Globus pallidus (tissue), 1 donor: ENCODE results near the gene HTRA2.
"Not testable (repeated sequence)": the region's sequence is repeated elsewhere in the genome, so short reads cannot be mapped to it uniquely, and the experiment has no call there.

Source experiments
- DNase-seq: peaks from one replicate; pipeline ENCODE4 v3.0.0-alpha.2; 2015; ENCODE audit warnings: low spot score

The HTRA2 gene

DNA sequence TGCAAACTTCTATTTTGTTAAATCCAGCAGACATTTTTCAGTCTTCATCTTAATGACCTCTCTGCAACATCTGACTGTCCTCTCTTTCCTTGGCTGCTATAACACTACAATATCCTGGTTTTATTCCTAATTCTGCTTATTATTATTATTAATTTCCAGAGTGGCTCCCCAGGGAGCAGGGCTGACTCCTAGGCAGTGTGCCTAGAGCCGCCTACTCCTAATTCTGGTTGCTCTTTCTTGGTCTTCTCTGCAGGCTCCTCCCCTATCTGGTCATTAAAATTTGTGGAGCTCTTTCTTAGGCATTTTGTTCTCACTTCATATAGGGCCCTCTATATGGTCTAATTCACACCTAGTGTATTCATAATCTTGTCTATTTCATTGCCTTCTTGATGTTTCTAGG, 13.2 kb downstream of the HTRA2 start:
- DNase-seq, result no peak

DNA sequence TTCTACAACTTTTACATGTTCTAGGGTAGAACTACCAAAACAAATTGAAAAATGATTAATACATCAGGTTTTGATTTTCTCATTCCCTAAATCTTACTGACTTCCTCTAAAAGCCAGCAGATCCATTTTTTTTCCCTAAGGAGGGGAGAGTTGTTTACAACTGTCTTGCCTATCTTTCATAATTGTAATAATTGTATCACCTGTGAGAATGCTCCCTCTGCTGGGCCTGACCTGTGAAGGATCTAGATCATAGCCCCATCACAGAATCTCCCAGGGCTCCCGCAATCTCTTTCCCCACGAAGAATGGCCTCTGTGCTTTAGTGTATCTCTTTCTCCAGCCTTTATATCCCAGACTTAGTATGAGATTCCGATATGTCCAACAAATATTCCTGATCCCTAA, 14.9 kb downstream of the HTRA2 start:
- DNase-seq, result no peak

DNA sequence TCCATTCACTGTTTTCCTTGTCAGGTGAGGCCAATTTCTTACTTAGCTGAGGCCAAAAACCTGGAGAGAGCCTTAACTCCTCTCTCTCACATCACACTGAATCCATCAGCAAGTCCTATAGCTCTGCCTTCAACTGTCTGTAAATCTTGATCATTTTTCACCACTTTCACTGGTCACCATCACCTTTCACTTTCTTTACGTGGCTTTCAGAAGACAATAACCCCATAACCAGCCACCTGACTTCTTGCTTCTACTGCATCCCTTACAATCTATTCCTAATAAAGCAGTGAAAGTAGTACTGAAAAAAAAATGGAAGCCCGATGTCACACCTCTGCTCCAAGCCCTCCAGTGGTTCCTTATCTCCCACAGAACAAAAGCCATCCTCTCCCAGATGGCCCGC, 16.3 kb downstream of the HTRA2 start:
- no peak for DNase-seq

DNA sequence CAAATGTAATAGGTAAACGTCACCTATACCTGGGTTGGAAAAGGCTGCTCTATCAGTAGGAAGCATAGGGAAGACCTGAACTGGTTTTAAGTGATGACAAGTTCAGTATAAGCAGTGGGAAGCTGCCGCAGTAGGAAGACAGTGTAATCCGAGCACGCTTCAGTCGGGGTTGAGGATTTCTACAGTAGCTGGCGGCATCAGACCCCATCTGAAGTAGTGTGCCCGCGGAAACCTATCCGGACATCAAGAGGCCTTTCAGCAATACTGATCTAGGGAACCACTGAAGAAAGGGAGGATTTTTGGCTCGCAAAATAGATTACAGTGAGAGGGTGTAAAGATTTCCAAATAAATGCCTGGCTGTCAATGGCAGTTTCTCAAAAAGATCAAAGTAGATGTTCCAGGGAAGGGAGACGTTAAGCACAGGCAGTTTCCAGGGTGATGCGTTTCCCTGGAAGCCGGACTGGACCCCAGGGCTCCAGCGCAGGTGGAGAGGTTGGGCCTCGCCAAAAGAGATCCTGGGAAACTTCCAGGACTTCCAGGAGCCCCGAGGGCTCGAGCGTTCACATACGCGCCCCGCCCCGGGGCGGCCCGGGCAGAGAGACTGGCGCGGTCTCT, 18.7 kb downstream of the HTRA2 start:
- no peak for DNase-seq

- DNase-seq, result no peak
These were observed 19.4 kb downstream of the HTRA2 start for GRCh38 chr2:74548900-74549826.

GRCh38 chr2:74550231-74550630, 20.5 kb downstream of the HTRA2 start:
- no peak for DNase-seq

- no peak for DNase-seq
These were observed 21.8 kb downstream of the HTRA2 start for GRCh38 chr2:74551530-74551929.

DNA sequence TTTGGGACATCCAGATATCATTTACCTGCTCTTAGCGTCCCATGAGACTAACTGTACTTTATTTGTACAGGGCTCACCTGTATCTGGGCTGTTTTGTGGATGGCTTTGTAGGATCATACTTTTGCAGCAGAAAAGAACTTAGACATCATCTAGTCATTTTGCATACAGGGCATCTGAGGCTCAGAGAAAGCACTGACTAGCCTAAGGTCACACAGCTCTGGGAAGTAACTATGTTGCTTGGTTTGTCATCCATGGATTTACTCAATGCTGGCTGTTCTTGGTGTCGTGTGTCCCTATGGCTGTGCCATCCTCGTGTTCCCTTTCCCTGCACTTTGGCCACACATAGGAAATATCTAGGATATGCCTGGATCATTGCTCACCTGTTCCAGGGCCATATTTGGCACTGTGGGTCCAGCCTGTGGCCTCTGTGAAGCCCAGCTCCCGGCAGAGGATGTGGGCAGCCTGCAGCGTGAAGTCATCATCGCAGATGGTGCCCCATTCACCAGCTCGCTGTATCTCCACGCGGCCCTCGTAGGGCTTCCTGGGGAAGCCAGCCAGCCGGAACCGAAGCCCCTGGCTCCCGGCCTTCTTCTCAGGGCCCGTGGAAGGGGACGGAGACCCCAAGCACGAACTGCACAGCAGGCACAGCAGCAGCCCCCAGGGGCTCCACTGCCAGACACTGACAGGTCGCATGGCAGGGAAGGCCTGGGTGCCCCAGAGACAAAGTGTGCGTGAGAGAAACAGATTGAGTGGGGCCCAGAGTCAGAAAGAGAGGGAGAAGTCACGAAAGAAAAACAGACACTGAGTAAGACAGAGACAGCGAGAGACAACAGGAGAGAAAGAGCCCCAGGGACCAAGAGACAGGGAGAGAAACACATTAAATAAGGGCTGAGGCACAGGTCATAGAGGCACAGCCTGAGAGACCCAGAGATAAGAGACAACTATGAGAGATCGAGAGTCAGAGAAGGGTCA, 22.5 kb downstream of the HTRA2 start:
- no peak for DNase-seq

GRCh38 chr2:74552914-74553811, 23.4 kb downstream of the HTRA2 start:
- no peak for DNase-seq

DNA sequence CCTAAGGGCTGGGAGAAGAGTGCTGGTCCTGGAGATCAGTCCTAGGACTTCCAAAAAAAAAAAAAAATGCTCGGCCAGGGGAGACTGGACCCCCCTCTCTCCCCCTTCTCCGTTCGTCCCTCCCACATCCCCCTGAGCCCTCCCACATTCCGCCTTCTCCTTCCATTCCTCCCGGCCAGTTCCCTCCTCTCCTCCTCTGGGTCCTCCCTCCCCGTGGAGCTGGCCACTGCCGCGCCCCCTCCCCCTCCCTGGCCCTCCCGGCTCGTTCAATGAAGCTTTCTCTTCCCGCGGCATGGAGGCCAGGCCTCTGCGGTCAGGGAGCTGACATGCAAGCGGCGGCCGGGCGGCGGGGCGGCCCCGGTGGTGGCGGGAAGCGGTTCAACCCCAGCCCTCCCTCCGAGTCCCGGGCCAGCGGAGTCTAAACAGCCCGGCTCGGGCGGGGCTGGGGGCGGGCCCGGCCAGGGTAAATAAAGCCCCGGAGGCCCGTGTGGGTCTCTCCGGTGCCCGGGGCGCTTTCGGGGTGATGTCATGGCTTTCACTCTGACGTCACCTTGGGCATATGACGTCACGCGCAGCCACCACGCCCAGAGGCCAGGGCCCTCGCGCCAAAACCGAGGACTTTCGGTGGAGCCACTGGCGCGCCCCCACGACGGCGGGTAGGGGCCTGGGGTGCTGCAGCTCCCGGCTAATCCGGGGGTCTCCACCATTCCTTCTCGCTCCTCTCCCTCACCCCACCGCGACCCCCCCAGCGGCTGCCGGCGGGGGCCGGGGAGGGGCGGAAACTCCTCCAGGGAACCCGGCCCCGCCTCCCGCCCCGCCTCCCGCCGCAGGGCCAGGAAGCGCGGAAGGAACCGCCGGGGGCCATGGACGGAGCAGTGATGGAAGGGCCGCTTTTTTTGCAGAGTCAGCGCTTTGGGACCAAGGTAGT, 24.4 kb downstream of the HTRA2 start, which contains the start of the genes DOK1 and LOXL3:
Gene DOK1 (plus strand): TSS at position 829 of the 928 bp plus-strand sequence. CDS start 35 bp downstream, at position 864.
Gene LOXL3 (minus strand): TSS at position 51 of the 928 bp plus-strand sequence. CDS start 1,308 bp downstream, outside the sequence.
- DNase-seq, result peak; percentile 69

GRCh38 chr2:74554820-74555531, 25.2 kb downstream of the HTRA2 start:
- DNase-seq, result no peak

DNA sequence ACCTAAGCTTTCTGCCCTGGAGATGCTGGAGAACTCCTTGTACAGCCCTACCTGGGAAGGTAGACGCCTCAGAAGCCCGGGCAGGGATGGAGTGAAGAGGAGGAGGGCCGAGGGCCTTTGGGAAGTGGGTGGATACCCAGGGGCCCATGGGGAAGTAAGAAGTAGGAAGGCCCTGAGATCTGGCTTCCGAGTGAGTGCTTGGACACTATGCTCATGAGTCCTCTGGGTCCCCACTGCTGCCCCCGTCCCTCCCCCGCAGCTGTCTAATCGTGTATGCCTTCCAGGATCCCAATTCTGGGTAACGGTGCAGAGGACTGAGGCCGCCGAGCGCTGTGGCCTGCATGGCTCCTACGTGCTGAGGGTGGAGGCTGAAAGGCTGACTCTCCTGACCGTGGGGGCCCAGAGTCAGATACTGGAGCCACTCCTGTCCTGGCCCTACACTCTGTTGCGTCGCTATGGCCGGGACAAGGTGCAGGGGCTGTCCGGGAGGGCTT, 25.9 kb downstream of the HTRA2 start:
- no peak for DNase-seq

DNA sequence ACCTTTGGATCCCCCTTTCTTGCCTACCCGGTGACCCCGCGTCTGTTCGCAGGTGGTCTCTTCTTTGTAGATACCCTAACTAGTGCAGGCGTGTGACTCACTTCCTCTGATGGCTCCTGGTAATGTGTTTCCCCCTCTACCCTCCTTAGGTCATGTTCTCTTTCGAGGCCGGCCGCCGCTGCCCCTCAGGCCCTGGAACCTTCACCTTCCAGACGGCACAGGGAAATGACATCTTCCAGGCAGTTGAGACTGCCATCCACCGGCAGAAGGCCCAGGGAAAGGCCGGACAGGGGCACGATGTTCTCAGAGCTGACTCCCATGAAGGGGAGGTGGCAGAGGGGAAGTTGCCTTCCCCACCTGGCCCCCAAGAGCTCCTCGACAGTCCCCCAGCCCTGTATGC, 26.4 kb downstream of the HTRA2 start:
- DNase-seq, result no peak

DNA sequence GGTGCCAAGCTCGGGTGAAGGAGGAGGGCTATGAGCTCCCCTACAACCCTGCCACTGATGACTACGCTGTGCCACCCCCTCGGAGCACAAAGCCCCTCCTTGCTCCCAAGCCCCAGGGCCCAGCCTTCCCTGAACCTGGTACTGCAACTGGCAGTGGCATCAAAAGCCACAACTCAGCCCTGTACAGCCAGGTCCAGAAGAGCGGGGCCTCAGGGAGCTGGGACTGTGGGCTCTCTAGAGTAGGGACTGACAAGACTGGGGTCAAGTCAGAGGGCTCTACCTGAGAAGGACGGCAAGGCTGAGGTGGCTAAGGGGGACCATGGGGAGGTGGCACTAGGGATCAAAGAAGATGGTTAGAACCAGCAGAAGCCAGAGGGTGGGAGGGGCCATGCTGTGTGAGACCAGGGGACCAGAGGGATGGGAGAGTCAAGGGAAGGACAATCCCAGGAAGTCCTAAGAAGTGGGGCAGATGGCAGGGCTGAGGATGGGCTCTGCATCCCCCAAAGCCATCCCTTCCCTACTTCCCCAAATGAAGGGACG, 27.2 kb downstream of the HTRA2 start:
- DNase-seq, result no peak

DNA sequence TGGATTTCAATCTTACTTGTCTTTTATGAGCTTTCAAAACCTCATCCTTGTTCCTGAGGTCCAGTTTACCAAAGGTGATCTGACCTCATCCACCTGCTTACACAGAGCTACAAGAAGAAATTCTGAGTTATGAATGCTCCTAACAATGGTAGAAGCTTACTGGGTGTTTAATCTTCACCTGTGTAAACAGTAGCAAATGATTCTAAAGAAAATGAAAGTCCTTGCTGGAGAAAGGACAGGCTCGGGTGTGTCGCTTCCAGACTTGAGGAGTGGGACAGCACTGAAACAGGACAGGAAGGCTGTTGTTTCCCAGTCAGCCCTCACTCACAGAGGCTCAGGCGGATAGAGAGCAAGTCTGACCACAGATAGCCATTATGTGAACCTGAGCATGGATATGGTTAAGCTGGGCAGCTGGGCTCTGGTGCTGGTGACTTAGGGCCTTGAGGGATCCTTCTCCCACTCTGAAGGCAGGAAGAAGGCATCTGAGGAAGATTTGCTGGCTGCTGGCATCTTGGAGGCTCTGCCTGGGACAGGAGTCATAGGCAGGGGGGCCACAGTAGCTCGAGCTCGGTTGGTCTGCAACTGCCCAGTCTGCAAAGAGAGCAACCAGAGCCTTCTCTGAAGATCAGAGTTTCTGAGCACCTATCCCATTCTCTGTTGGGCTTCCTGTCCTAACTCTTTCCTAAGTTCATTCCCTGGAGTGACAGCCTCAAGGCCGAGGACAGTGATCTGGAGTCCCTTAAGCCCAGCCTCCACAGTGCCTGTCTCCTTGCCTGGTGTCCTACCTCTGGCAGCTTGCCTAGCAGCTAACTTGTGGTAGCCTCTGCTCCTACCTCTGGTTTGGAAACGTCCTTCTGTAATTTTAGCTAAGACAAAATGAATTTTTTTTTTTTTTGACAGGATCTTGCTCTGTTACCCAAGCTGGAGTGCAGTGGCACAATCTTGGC, 28.8 kb downstream of the HTRA2 start:
- DNase-seq, result no peak

- no peak for DNase-seq
These were observed 30.2 kb downstream of the HTRA2 start for GRCh38 chr2:74559912-74560311.

DNA sequence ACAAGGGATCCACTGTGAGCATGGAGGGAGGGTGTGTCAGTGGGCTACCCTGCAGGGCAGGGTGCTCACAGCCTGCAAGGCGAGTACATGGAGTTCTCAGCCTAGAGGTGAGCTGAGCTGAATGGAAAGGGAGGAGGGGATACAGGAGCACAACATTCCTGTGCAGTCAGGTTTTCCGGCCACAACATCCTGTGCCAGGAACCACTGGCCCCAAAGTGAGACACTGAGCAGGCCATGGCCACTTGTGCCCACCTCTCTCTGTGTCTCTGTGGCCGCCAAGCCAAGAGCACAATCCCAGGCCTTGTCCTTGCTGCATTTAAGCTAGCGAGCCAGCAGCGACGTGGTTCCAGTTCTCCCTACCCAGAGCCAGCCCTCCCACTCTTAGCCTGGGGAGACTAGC, 30.9 kb downstream of the HTRA2 start:
- no peak for DNase-seq

- DNase-seq, result not testable (repeated sequence)
These were observed 31.3 kb downstream of the HTRA2 start for GRCh38 chr2:74561022-74561421.
